Chondrocyte (in vitro differentiated cells): ENCODE results near the gene CNOT6L. TPM values are rescaled to one million over a fixed set of nuclear protein-coding genes. Genes with fewer than 3 reads are reported as not detected.

Source experiments
- DNase-seq: peaks from one replicate; pipeline ENCODE4 v3.0.0; 2021; ENCODE audit warnings: mixed read lengths, low spot score
- H3K27ac Mint-ChIP-seq: one replicate; pipeline ENCODE4 v1.8.0; 2021; ENCODE audit warnings: mild to moderate bottlenecking, moderate library complexity, mixed read lengths; ENCODE audit not compliant: unreplicated experiment
- H3K27me3 Mint-ChIP-seq: 2 replicates; pipeline ENCODE4 v1.8.0; 2021; ENCODE audit warnings: low read depth, mixed read lengths
- H3K36me3 Mint-ChIP-seq: 2 replicates; pipeline ENCODE4 v1.8.0; 2021; ENCODE audit warnings: low read depth, mixed read lengths
- H3K4me1 Mint-ChIP-seq: 2 replicates; pipeline ENCODE4 v1.8.0; 2021; ENCODE audit warnings: low read depth, mild to moderate bottlenecking, mixed read lengths
- H3K4me3 Mint-ChIP-seq: one replicate; pipeline ENCODE4 v1.8.0; 2021; ENCODE audit warnings: mild to moderate bottlenecking, moderate library complexity, mixed read lengths; ENCODE audit not compliant: unreplicated experiment
- H3K9me3 Mint-ChIP-seq: 2 replicates; pipeline ENCODE4 v1.8.0; 2021; ENCODE audit warnings: low read depth, mixed read lengths
- total RNA-seq: library from RNA; stranded (reverse); gene quantifications from 3 replicates; pipeline ENCODE4 v1.2.1, GENCODE V29; 2021
- TF ChIP-seq, protein P1 (sequence below): fragments of 200-600 bp; sonication (generic); IDR thresholded peaks from 2 replicates; pipeline ENCODE4 v1.5.0; 2021; ENCODE audit warnings: antibody characterized with exemption, mild to moderate bottlenecking, moderate library complexity

The CNOT6L gene
- total RNA-seq, 1 donor from 2014 or later = 25.5 TPM

DNA sequence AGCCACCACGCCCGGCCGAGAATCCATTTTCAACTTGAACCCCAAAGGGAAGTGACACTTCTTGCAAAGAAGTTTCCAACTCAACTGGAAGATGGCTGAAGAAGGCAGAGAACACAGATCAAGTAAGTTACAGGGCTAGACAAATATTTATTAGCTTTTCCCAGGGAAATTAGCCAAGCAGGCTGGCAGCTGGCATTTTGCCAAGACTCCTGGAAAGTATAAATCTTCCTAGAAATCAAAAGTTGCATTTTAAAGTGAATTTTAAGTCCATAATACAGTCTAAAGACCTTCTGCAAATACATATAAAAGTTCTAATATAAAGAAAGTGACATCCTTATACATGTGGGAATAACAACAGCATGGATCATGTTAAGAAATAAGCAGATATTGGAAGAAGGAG, 40.1 kb upstream of the CNOT6L start:
- TF ChIP-seq, protein P1, sequence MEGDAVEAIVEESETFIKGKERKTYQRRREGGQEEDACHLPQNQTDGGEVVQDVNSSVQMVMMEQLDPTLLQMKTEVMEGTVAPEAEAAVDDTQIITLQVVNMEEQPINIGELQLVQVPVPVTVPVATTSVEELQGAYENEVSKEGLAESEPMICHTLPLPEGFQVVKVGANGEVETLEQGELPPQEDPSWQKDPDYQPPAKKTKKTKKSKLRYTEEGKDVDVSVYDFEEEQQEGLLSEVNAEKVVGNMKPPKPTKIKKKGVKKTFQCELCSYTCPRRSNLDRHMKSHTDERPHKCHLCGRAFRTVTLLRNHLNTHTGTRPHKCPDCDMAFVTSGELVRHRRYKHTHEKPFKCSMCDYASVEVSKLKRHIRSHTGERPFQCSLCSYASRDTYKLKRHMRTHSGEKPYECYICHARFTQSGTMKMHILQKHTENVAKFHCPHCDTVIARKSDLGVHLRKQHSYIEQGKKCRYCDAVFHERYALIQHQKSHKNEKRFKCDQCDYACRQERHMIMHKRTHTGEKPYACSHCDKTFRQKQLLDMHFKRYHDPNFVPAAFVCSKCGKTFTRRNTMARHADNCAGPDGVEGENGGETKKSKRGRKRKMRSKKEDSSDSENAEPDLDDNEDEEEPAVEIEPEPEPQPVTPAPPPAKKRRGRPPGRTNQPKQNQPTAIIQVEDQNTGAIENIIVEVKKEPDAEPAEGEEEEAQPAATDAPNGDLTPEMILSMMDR = no peak
- Mint-ChIP-seq H3K27ac (no peak overlapping the region), H3K4me3 (no peak overlapping the region), H3K27me3 (no peaks in the 10 kb centered on the region), H3K36me3 (no peaks in the 10 kb centered on the region), H3K9me3 (no peaks in the 10 kb centered on the region), H3K4me1 (peaks cover 23% of the 10 kb centered on the region)
- no peak for DNase-seq

DNA sequence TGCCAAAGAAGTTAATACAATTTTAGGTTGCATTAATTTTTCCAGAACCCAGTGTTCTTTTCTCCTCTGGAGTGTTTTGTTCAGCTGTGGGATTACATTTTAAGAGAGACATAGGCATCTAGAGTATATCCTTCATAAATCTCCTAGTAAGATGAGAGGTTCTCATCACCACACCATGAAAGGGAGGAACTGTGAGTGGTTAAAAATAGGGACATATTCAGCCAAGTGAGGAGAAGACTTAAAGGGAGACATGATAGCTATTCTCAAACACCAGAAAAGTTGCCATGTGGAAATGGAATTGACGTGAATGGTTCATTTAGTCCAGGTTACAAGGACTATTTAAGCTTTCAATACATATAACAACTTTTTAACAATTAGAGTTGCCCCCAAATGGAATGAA, 37.0 kb upstream of the CNOT6L start:
- Mint-ChIP-seq H3K36me3 (no peaks in the 10 kb centered on the region), H3K27me3 (peaks cover 2% of the 10 kb centered on the region), H3K9me3 (no peaks in the 10 kb centered on the region), H3K4me3 (no peak overlapping the region), H3K27ac (no peak overlapping the region), H3K4me1 (peaks cover 2% of the 10 kb centered on the region)
- DNase-seq = no peak
- TF ChIP-seq, protein P1 = no peak

DNA sequence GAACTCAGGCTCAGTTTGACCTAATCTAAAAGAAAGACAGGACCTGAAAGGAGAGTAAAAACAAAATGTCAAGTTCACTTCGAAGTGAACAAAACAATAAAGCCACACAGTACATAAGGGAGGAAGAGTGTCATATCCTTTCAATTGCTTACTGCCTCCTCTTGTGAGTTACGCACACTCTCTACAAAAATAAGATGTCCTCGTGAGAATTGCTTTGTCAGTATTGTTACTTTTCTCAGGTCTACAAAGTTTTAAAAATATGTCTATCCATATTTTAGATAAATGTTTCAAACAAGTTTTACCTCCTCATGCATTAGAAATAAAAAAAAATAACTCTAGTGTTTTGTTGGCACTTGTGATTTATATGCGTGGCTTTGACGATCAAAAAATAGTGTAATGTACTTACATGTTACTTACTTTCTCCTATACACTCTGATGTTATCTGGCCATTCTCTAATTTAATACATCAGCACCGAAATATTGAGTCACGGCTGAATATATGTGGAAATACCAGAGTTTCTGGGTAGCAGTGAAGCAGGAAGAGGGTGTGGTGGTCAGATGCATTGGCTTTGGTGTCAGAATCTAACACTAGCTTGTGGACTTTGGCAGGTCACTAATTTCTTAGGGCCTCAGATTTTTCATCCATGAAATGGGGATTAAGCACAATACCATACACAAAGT, 35.4 kb upstream of the CNOT6L start:
- no peaks in the 10 kb centered on the region for H3K36me3 Mint-ChIP-seq

DNA sequence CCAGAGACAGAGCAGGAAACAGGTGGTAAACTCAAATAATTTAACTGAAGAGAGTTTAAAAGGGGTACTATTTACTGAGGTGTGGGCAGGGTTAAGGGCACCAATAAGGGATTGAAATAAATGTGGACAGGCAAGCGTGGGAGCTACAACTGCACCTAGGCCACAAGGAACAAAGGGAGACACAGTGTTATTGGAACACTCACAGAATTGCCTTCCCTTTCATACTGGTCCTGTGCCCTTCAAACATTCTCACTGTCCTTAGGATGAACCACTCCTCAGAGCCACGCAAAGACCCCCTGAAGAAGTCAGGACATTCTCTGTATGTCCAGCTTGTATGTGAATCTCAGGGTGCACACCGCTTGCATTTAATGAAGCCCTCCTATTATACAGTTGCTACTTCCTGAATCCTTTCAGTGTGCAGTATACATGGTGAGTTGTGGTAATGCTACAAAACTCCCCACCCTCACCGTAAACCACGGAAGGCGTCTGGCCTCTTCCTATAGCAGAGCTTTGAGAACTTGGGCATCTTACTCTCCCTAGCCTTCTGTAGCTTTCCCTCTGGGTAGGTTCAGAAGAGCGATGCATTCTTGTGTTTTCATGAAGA, 33.8 kb upstream of the CNOT6L start:
- H3K36me3 Mint-ChIP-seq = no peaks in the 10 kb centered on the region
- no peak for DNase-seq
- H3K4me1 Mint-ChIP-seq = no peaks in the 10 kb centered on the region
- no peak overlapping the region for H3K4me3 Mint-ChIP-seq
- H3K9me3 Mint-ChIP-seq = no peaks in the 10 kb centered on the region
- no peak overlapping the region for H3K27ac Mint-ChIP-seq
- TF ChIP-seq, protein P1 = no peak
- H3K27me3 Mint-ChIP-seq = peaks cover 2% of the 10 kb centered on the region

More for the DNA sequence above, 35.4 kb upstream of the CNOT6L start:
- TF ChIP-seq, protein P1 = no peak
- Mint-ChIP-seq H3K9me3 (no peaks in the 10 kb centered on the region), H3K27me3 (peaks cover 2% of the 10 kb centered on the region), H3K4me1 (no peaks in the 10 kb centered on the region), H3K27ac (no peak overlapping the region), H3K4me3 (no peak overlapping the region)
- DNase-seq = no peak

DNA sequence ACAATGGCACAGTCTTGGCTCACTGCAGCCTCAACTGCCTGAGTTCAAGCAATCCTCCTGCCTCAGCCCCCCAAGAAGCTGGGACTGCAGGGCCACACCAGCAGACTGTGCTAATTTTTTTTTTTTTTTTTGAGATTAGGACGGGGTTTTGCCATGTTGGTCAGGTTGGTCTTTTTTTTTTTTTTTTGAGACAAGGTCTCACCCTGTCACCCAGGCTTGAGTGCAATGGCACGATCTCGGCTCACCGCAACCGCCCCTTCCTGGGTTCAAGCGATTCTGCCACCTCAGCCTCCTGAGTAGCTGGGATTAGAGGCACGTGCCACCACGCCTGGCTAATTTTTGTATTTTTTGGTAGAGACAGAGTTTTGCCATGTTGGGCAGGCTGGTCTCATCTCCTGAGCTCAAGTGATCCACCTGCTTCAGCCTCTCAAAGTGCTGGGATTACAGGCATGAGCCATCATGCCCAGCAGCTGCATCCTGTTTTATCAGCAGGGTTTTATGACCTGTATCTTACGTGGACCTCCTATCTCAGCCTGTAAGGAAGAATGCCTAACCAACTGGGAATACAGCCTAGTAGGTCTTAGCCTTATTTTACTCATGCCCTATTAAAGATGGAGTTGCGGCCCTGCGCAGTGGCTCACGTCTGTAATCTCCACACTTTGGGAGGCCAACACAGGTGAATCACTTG, 30.3 kb upstream of the CNOT6L start:
- TF ChIP-seq, protein P1 = no peak
- Mint-ChIP-seq H3K27me3 (peaks cover 2% of the 10 kb centered on the region), H3K4me3 (no peak overlapping the region), H3K27ac (no peak overlapping the region), H3K4me1 (peaks cover 3% of the 10 kb centered on the region), H3K9me3 (no peaks in the 10 kb centered on the region), H3K36me3 (no peaks in the 10 kb centered on the region)
- no peak for DNase-seq
